GM12878 (cell line): ENCODE measurements around the gene NLRC5. TPM values are rescaled to one million over a fixed set of nuclear protein-coding genes. Genes with fewer than 3 reads are reported as not detected.

Experiments used
- CBX3 ChIP-seq: fragments of 200-600 bp; sonication (generic); IDR thresholded peaks from 2 replicates; pipeline ENCODE4 v1.6.1; 2016; ENCODE audit warnings: low read depth, borderline replicate concordance
- IKZF1 ChIP-seq: fragments of 450-650 bp; conservative IDR thresholded peaks from 2 replicates; pipeline ENCODE4 v1.6.1; 2017; ENCODE audit warnings: antibody characterized with exemption, mild to moderate bottlenecking
- JUNB ChIP-seq: IDR thresholded peaks from 2 replicates; pipeline ENCODE4 v1.6.1; 2016; ENCODE audit warnings: antibody characterized with exemption, mild to moderate bottlenecking
- MTA2 ChIP-seq: fragments of 450-650 bp; IDR thresholded peaks from 2 replicates; pipeline ENCODE4 v1.6.1; 2016; ENCODE audit warnings: low read depth, mild to moderate bottlenecking, moderate library complexity
- NBN ChIP-seq: fragments of 450-650 bp; IDR thresholded peaks from 2 replicates; pipeline ENCODE4 v1.6.1; 2016
- NFYA ChIP-seq: IDR thresholded peaks from 2 replicates; pipeline ENCODE4 v1.6.1; 2011; ENCODE audit warnings: low read depth, mild to moderate bottlenecking, low read length, improper control_type of control experiment, borderline replicate concordance
- RAD21 ChIP-seq: IDR thresholded peaks from 2 replicates; pipeline ENCODE4 v1.6.1; 2011; ENCODE audit warnings: mild to moderate bottlenecking, low read depth, low read length, moderate library complexity; ENCODE audit not compliant: insufficient read depth
- RAD51 ChIP-seq: fragments of 450-650 bp; IDR thresholded peaks from 2 replicates; pipeline ENCODE4 v1.6.1; 2016; ENCODE audit warnings: moderate library complexity, mild to moderate bottlenecking, inconsistent platforms
- TARDBP ChIP-seq: IDR thresholded peaks from 2 replicates; pipeline ENCODE4 v1.6.1; 2016; ENCODE audit warnings: borderline replicate concordance
- TBL1XR1 ChIP-seq: IDR thresholded peaks from 2 replicates; pipeline ENCODE4 v1.6.1; 2012; ENCODE audit warnings: low read depth, low read length, improper control_type of control experiment
- USF1 ChIP-seq: IDR thresholded peaks from 2 replicates; pipeline ENCODE4 v1.6.1; 2011; ENCODE audit warnings: borderline replicate concordance, low read depth, mild to moderate bottlenecking, moderate library complexity, mixed read lengths, low read length; ENCODE audit not compliant: insufficient read depth; ENCODE audit errors: extremely low read length
- ZSCAN29 ChIP-seq: fragments of 450-650 bp; IDR thresholded peaks from 2 replicates; pipeline ENCODE4 v1.6.1; 2017; ENCODE audit warnings: mild to moderate bottlenecking, moderate library complexity
- polyA plus RNA-seq, 11 experiments: library from polyadenylated mRNA; depleted of rRNA in 4 of 11; unstranded in 6 of 11; stranded (reverse) in 5 of 11; fragments of >200 nt; fragmentation: Nextera tagmentation in 4 of 11; fragmentation: Illumina TruSeq in 1 of 11; extraction: Ambion mirVana in 4 of 11; extraction: Trizol in 1 of 11; gene quantifications; 1 replicate in 1 of 11; 2 replicates in 10 of 11; pipeline versions ENCODE4 v1.2.1 to v1.2.3, GENCODE V29; 2011 to 2016; ENCODE audit warnings: inconsistent platforms in 2 of 11, missing spikeins in 2 of 11, low read depth in 1 of 11
- total RNA-seq, 4 experiments: library from RNA; depleted of rRNA in 3 of 4; stranded (reverse); fragments of >200 nt in 3 of 4; fragmentation: Illumina TruSeq in 1 of 4; extraction: Trizol in 1 of 4; gene quantifications; 2 replicates each; pipeline versions ENCODE4 v1.2.1 to v1.2.3, GENCODE V29; 2013 to 2021
- TF ChIP-seq, protein P1 (sequence below), 3 experiments: IDR thresholded peaks in 2 of 3; conservative IDR thresholded peaks in 1 of 3; 2 replicates each; pipeline ENCODE4 v1.5.1; 2011; ENCODE audit warnings: low read depth in 3 of 3, low read length in 3 of 3, mild to moderate bottlenecking in 3 of 3, control low read depth in 2 of 3, moderate library complexity in 2 of 3, inconsistent platforms in 1 of 3, mixed read lengths in 1 of 3; ENCODE audit not compliant: control insufficient read depth in 2 of 3, insufficient read depth in 1 of 3; ENCODE audit errors: extremely low read depth in 1 of 3
- TF ChIP-seq, protein P2 (sequence below): fragments of 450-650 bp; formaldehyde crosslinking; IDR thresholded peaks from 2 replicates; pipeline ENCODE4 v1.5.0; 2022; ENCODE audit warnings: mild to moderate bottlenecking, missing genetic modification characterization
- TF ChIP-seq, protein P3 (sequence below): fragments of 450-650 bp; IDR thresholded peaks from 2 replicates; pipeline ENCODE4 v1.6.1; 2017; ENCODE audit warnings: mild to moderate bottlenecking, moderate library complexity
- TF ChIP-seq, protein P4 (sequence below): fragments of 450-650 bp; IDR thresholded peaks from 2 replicates; pipeline ENCODE4 v1.6.1; 2017; ENCODE audit warnings: mild to moderate bottlenecking, low read depth, inconsistent platforms; ENCODE audit not compliant: poor library complexity, severe bottlenecking

The NLRC5 gene
- total and polyA plus RNA-seq, 10 of the 15 experiments (the other 5 are each of a cell fraction or from before 2014, with no cell fraction given): 13.1 to 105 (median 57.3) TPM

DNA sequence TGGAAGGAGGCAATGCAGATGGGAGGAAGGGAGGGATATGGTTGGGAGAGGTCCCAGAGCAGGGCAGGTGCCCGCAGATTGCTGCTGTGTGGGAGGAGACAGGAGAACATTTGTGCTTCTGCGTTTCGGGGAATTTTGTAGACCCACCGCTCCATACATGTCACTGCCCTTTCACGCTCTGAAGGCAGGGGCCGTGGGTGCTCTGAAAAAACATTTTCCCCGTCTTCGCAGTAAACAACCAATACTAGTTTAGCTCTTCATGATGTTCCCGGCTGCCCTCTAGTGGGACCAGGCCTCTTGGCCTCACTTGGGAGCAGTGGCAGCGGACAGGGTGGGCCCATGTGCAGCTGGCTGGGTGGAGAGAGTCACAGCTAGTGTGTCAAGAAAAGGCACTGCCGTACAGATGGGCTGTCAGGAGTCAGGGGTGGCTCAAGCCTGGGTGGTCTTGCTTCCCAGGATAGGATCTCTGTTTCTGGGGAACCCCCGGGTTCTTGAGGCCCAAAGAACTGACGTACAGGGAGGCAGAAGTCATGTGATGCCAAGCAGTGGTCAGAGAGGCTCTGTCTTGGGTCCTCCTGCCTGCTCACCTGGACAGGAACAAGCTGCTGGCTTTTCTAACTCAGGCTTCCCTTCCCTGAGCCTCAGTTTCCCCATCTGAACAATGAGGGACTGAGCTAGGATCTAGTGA is 56.5 kb downstream of the NLRC5 start (continued):
- TF ChIP-seq NFYA (no peak), IKZF1 (peak; percentile 82), USF1 (peak; percentile 36), RAD21 (peak; percentile 88), TARDBP (0 out of 2 replicates have a peak, but pooled peaks have one; percentile 13), TBL1XR1 (0 out of 2 replicates have a peak, but pooled peaks have one; percentile 44), JUNB (0 out of 2 replicates have a peak, but pooled peaks have one; percentile 10), CBX3 (no peak), ZSCAN29 (no peak), NBN (peak; percentile 81), RAD51 (0 out of 2 replicates have a peak, but pooled peaks have one; percentile 41), MTA2 (peak; percentile 61)
- TF ChIP-seq, protein P1, sequence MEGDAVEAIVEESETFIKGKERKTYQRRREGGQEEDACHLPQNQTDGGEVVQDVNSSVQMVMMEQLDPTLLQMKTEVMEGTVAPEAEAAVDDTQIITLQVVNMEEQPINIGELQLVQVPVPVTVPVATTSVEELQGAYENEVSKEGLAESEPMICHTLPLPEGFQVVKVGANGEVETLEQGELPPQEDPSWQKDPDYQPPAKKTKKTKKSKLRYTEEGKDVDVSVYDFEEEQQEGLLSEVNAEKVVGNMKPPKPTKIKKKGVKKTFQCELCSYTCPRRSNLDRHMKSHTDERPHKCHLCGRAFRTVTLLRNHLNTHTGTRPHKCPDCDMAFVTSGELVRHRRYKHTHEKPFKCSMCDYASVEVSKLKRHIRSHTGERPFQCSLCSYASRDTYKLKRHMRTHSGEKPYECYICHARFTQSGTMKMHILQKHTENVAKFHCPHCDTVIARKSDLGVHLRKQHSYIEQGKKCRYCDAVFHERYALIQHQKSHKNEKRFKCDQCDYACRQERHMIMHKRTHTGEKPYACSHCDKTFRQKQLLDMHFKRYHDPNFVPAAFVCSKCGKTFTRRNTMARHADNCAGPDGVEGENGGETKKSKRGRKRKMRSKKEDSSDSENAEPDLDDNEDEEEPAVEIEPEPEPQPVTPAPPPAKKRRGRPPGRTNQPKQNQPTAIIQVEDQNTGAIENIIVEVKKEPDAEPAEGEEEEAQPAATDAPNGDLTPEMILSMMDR (IDR thresholded peaks at IDR 0.05 in 2 of 3, conservative IDR thresholded peaks at IDR 0.05 in 1 of 3; ENCODE audit: control insufficient read depth in 2 of 3, extremely low read depth in 1 of 3, insufficient read depth in 1 of 3, low read depth in 3 of 3, low read length in 3 of 3): peak; percentile 83 to 89 (median 83)
- TF ChIP-seq, protein P2, sequence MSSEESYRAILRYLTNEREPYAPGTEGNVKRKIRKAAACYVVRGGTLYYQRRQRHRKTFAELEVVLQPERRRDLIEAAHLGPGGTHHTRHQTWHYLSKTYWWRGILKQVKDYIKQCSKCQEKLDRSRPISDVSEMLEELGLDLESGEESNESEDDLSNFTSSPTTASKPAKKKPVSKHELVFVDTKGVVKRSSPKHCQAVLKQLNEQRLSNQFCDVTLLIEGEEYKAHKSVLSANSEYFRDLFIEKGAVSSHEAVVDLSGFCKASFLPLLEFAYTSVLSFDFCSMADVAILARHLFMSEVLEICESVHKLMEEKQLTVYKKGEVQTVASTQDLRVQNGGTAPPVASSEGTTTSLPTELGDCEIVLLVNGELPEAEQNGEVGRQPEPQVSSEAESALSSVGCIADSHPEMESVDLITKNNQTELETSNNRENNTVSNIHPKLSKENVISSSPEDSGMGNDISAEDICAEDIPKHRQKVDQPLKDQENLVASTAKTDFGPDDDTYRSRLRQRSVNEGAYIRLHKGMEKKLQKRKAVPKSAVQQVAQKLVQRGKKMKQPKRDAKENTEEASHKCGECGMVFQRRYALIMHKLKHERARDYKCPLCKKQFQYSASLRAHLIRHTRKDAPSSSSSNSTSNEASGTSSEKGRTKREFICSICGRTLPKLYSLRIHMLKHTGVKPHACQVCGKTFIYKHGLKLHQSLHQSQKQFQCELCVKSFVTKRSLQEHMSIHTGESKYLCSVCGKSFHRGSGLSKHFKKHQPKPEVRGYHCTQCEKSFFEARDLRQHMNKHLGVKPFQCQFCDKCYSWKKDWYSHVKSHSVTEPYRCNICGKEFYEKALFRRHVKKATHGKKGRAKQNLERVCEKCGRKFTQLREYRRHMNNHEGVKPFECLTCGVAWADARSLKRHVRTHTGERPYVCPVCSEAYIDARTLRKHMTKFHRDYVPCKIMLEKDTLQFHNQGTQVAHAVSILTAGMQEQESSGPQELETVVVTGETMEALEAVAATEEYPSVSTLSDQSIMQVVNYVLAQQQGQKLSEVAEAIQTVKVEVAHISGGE (CRISPR knock-in tag): no peak
- TF ChIP-seq, protein P3, sequence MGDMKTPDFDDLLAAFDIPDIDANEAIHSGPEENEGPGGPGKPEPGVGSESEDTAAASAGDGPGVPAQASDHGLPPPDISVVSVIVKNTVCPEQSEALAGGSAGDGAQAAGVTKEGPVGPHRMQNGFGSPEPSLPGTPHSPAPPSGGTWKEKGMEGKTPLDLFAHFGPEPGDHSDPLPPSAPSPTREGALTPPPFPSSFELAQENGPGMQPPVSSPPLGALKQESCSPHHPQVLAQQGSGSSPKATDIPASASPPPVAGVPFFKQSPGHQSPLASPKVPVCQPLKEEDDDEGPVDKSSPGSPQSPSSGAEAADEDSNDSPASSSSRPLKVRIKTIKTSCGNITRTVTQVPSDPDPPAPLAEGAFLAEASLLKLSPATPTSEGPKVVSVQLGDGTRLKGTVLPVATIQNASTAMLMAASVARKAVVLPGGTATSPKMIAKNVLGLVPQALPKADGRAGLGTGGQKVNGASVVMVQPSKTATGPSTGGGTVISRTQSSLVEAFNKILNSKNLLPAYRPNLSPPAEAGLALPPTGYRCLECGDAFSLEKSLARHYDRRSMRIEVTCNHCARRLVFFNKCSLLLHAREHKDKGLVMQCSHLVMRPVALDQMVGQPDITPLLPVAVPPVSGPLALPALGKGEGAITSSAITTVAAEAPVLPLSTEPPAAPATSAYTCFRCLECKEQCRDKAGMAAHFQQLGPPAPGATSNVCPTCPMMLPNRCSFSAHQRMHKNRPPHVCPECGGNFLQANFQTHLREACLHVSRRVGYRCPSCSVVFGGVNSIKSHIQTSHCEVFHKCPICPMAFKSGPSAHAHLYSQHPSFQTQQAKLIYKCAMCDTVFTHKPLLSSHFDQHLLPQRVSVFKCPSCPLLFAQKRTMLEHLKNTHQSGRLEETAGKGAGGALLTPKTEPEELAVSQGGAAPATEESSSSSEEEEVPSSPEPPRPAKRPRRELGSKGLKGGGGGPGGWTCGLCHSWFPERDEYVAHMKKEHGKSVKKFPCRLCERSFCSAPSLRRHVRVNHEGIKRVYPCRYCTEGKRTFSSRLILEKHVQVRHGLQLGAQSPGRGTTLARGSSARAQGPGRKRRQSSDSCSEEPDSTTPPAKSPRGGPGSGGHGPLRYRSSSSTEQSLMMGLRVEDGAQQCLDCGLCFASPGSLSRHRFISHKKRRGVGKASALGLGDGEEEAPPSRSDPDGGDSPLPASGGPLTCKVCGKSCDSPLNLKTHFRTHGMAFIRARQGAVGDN: peak; percentile 73
- TF ChIP-seq, protein P4, sequence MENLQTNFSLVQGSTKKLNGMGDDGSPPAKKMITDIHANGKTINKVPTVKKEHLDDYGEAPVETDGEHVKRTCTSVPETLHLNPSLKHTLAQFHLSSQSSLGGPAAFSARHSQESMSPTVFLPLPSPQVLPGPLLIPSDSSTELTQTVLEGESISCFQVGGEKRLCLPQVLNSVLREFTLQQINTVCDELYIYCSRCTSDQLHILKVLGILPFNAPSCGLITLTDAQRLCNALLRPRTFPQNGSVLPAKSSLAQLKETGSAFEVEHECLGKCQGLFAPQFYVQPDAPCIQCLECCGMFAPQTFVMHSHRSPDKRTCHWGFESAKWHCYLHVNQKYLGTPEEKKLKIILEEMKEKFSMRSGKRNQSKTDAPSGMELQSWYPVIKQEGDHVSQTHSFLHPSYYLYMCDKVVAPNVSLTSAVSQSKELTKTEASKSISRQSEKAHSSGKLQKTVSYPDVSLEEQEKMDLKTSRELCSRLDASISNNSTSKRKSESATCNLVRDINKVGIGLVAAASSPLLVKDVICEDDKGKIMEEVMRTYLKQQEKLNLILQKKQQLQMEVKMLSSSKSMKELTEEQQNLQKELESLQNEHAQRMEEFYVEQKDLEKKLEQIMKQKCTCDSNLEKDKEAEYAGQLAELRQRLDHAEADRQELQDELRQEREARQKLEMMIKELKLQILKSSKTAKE: peak; percentile 49
